Mucosa of rectum (tissue), 2 donors: ENCODE data around the gene UMOD.
"Not testable (repeated sequence)": the region's sequence is repeated elsewhere in the genome, so short reads cannot be mapped to it uniquely, and the experiment has no call there.

Source experiments
- H3K27ac ChIP-seq, 2 donors: one replicate each; pipeline ENCODE4 v1.7.0; 2013; ENCODE audit warnings: inconsistent platforms in 2 of 2, low read depth in 2 of 2, low read length in 2 of 2
- H3K27me3 ChIP-seq, 2 donors: one replicate each; pipeline ENCODE4 v1.7.0; 2013; ENCODE audit warnings: low read length in 2 of 2; ENCODE audit not compliant: control insufficient read depth in 2 of 2, insufficient read depth in 2 of 2
- H3K36me3 ChIP-seq, 2 donors: one replicate each; pipeline ENCODE4 v1.7.0; 2013; ENCODE audit warnings: low read length in 2 of 2; ENCODE audit not compliant: control insufficient read depth in 2 of 2, insufficient read depth in 2 of 2
- H3K4me1 ChIP-seq, 2 donors: one replicate each; pipeline ENCODE4 v1.7.0; 2013; ENCODE audit warnings: low read length in 2 of 2, mild to moderate bottlenecking in 1 of 2; ENCODE audit not compliant: control insufficient read depth in 2 of 2, insufficient read depth in 2 of 2
- H3K4me3 ChIP-seq, 2 donors: one replicate each; pipeline ENCODE4 v1.7.0; 2013; ENCODE audit warnings: low read length in 2 of 2
- H3K9ac ChIP-seq, 2 donors: one replicate each; pipeline ENCODE4 v1.7.0; 2013; ENCODE audit warnings: low read length in 2 of 2, low read depth in 1 of 2, mild to moderate bottlenecking in 1 of 2
- H3K9me3 ChIP-seq, 2 donors: one replicate each; pipeline ENCODE4 v1.7.0; 2013; ENCODE audit warnings: low read length in 2 of 2; ENCODE audit not compliant: control insufficient read depth in 2 of 2
- donor health status: healthy.
- donor health status: Normal muscosa, but diverticular disease.

The UMOD gene

DNA sequence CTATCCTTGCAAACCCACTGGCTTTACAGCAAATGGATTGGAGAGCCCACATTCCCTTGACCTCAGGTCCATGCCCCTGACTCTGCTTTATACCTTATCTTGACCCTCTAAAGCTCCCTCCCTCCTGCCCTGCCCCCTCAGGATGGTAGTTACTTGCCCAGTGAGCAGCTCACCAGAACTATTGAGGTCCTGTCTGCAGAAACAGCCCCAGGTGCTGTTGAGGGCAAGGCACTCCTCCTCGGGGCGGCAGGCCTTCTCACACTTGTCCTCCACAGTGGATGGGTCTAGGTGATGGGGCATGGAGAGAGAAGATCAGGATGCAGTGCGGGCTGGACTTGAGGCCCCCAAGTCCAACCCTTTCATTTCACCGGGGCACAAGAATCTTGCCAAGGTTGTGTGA, 29.8 kb downstream of the UMOD start:
- H3K4me1 ChIP-seq = peaks cover 2 to 3% of the 10 kb centered on the region in 2 donors
- H3K27me3 ChIP-seq = no peaks in the 10 kb centered on the region
- no peaks in the 10 kb centered on the region for H3K36me3 ChIP-seq
- no peak overlapping the region for H3K4me3 ChIP-seq
- H3K9me3 ChIP-seq = no peaks in the 10 kb centered on the region
- no peak overlapping the region for H3K9ac ChIP-seq
- no peak overlapping the region for H3K27ac ChIP-seq

GRCh38 chr16:20321671-20322070, 30.8 kb downstream of the UMOD start:
- Histone ChIP-seq H3K9ac (no peak overlapping the region), H3K36me3 (no peaks in the 10 kb centered on the region), H3K4me3 (no peak overlapping the region), H3K9me3 (no peaks in the 10 kb centered on the region), H3K27ac (no peak overlapping the region), H3K27me3 (no peaks in the 10 kb centered on the region), H3K4me1 (peaks cover 0 to 3% of the 10 kb centered on the region in 2 donors)

- not testable (repeated sequence) for H3K27ac ChIP-seq, H3K4me1 ChIP-seq, H3K4me3 ChIP-seq, H3K9ac ChIP-seq, H3K36me3 ChIP-seq, H3K9me3 ChIP-seq, H3K27me3 ChIP-seq
These were observed 31.5 kb downstream of the UMOD start for GRCh38 chr16:20321051-20321450.

DNA sequence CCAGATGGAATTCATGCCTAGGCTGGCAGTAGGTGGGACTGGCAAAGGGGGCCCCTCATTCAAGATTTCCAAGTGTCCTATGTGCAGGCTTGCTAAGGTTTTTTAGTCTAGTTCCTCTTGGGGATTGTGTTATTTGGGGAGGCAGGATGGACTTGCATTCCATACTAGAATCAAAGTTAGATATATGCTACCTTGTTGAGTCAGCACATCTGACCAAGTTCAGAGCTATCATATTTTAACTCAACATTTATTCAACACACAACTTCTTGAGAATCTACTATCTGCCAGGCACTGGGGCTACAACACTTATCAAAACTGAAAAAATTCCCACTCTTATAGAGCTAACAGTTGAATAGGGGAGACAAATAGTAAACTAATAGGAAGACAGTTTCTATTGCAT, 31.9 kb downstream of the UMOD start:
- no peaks in the 10 kb centered on the region for H3K9me3 ChIP-seq
- H3K36me3 ChIP-seq = no peaks in the 10 kb centered on the region
- no peaks in the 10 kb centered on the region for H3K27me3 ChIP-seq

DNA sequence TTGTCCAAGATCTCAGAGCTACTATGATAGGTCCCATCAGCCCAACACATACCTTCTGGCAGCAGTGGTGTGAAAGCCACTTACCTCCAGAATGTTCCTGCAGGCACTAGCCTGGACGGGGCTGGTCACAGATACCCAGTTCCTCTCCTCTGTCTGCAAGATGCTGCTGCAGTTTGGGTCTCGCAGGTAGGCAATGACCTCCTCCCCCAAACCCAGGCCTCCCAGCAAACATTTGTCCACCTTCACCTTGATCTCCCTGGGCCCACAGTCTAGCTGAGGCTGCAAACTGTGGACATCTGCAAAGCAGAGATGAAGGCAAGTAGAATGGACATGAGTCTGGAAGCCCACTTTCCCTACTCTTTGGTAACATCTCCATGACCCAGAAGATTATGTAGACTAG, 32.3 kb downstream of the UMOD start:
- H3K27me3 ChIP-seq = no peaks in the 10 kb centered on the region
- no peak overlapping the region for H3K9ac ChIP-seq
- no peaks in the 10 kb centered on the region for H3K36me3 ChIP-seq
- no peaks in the 10 kb centered on the region for H3K4me1 ChIP-seq
- H3K27ac ChIP-seq = no peak overlapping the region
- no peaks in the 10 kb centered on the region for H3K9me3 ChIP-seq
- no peak overlapping the region for H3K4me3 ChIP-seq

More for the DNA sequence above, 31.9 kb downstream of the UMOD start:
- no peaks in the 10 kb centered on the region for H3K4me1 ChIP-seq
- H3K9ac ChIP-seq = no peak overlapping the region
- no peak overlapping the region for H3K27ac ChIP-seq
- no peak overlapping the region for H3K4me3 ChIP-seq

- Histone ChIP-seq H3K4me3 (no peak overlapping the region), H3K27ac (no peak overlapping the region), H3K4me1 (no peaks in the 10 kb centered on the region), H3K9ac (no peak overlapping the region), H3K36me3 (no peaks in the 10 kb centered on the region), H3K27me3 (no peaks in the 10 kb centered on the region), H3K9me3 (no peaks in the 10 kb centered on the region)
These were observed 33.1 kb downstream of the UMOD start for GRCh38 chr16:20319406-20319805.

- Histone ChIP-seq H3K27ac (no peak overlapping the region), H3K4me1 (no peaks in the 10 kb centered on the region), H3K9ac (no peak overlapping the region), H3K27me3 (no peaks in the 10 kb centered on the region), H3K9me3 (no peaks in the 10 kb centered on the region), H3K4me3 (no peak overlapping the region), H3K36me3 (no peaks in the 10 kb centered on the region)
These were observed 34.1 kb downstream of the UMOD start for GRCh38 chr16:20318437-20318836.

DNA sequence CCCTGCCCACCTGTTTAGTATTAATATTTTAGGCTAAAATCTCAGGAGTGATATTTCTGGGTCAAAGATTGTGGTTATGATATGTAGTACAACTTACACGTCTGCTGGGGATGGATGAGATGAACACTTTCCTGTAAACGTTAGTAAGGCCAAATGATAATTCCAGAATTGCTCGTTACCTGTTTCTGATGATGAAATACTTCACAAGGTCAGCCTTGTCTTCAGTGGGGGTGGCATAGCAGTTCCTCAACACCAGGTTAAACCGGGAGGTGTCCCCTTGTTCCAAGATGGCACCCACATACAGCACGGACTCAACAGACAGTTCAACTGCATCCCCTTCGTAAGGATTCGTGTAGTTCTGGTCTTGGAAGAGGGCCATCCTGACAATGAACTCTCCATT, 34.5 kb downstream of the UMOD start:
- Histone ChIP-seq H3K27ac (no peak overlapping the region), H3K36me3 (no peaks in the 10 kb centered on the region), H3K27me3 (no peaks in the 10 kb centered on the region), H3K4me3 (no peak overlapping the region), H3K9ac (no peak overlapping the region), H3K4me1 (no peaks in the 10 kb centered on the region), H3K9me3 (no peaks in the 10 kb centered on the region)

- Histone ChIP-seq H3K27me3 (no peaks in the 10 kb centered on the region), H3K36me3 (no peaks in the 10 kb centered on the region), H3K27ac (no peak overlapping the region), H3K4me1 (no peaks in the 10 kb centered on the region), H3K9ac (no peak overlapping the region), H3K4me3 (no peak overlapping the region), H3K9me3 (no peaks in the 10 kb centered on the region)
These were observed 35.4 kb downstream of the UMOD start for GRCh38 chr16:20317117-20317516.

DNA sequence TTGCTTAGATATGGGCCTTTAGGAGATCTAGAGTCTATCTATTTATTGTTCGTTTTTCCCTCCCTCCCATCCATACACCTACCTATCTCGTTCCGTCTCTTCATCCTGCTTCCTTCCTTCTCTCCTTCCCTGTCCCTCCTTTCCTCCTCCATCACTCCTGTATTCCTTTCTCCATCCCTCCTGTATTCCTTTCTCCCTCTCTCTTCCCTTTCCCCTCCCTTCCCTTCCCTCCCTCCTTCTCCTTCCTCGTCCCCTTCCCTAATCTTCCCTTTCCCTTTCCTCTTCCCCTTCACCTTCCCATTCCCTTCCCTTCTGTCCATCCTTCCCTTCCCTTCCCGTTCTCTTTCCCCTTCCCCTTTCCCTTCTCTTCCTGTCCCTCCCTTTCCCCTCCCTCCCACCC, 35.8 kb downstream of the UMOD start:
- H3K36me3 ChIP-seq = no peaks in the 10 kb centered on the region
- no peak overlapping the region for H3K4me3 ChIP-seq
- no peak overlapping the region for H3K9ac ChIP-seq
- H3K9me3 ChIP-seq = no peaks in the 10 kb centered on the region
- H3K4me1 ChIP-seq = no peaks in the 10 kb centered on the region
- no peaks in the 10 kb centered on the region for H3K27me3 ChIP-seq
- no peak overlapping the region for H3K27ac ChIP-seq

GRCh38 chr16:20315764-20316163, 36.8 kb downstream of the UMOD start:
- H3K9me3 ChIP-seq = no peaks in the 10 kb centered on the region
- no peaks in the 10 kb centered on the region for H3K36me3 ChIP-seq
- no peak overlapping the region for H3K4me3 ChIP-seq
- no peaks in the 10 kb centered on the region for H3K4me1 ChIP-seq
- H3K27me3 ChIP-seq = no peaks in the 10 kb centered on the region
- H3K9ac ChIP-seq = no peak overlapping the region
- H3K27ac ChIP-seq = no peak overlapping the region
